GOT3 (cell line): ENCODE results near the gene PRR19.
"Not testable (repeated sequence)": the region's sequence is repeated elsewhere in the genome, so short reads cannot be mapped to it uniquely, and the experiment has no call there.

Experiments used
- DNase-seq: peaks from one replicate; lab custom pipeline; 2025; ENCODE audit warnings: mixed read lengths; lab: John Stamatoyannopoulos, UW

The PRR19 gene

DNA sequence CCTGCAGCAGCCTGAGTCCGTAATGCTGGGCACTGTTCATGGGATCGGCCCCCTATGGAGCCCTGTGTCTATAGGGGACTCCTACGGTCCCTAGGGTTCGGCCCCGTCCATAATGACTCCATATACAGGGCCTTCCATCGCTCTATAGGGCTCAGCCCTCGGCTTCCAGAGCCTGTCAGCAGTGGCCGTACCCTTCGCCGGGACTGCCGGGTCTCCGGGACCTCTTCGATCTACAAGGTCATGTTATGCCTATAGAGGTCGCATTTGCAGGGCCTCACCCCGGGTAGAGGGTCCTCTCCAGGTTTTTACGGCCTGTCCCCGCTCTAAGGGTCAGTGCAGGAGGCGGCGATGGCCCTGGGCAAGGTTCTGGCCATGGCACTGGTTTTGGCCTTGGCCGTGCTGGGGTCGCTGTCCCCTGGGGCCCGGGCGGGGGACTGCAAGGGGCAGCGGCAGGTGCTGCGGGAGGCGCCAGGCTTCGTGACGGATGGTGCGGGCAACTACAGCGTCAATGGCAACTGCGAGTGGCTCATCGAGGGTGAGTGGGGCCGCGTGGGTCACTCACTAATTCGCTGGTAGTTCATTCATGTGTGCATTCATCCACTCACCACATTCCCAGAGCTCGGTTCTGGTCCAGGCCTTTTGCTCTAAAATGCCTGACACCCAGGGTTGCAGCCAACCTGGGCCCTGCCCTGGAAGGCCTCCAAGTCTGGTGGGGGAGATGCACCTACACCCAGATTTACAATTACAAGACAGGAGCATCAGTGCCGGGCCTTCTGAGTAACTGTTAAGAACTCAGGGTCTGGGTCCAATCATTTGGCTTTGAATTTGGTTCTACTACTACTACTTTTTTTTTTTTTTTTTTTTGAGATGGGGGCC, 24.2 kb downstream of the PRR19 start:
- no peak for DNase-seq

DNA sequence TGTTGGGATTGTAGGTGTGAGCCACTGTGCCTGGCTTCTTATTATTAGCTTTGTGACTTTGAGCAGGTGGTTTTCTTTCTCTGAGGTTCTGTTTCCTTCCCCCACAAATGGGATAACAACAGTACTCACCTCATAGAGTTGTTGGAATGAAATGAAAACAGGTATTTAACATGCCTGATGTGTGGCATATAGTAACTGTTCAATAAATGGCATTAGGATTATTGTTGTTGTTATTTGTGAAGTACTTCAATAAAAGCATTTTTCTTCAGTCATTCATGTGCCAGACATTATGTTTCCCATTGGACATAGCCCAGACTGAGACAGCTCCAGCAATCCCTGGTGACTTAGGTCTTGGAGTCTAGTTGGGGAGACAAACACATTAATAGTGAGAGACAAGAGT, 25.0 kb downstream of the PRR19 start:
- DNase-seq: no peak

DNA sequence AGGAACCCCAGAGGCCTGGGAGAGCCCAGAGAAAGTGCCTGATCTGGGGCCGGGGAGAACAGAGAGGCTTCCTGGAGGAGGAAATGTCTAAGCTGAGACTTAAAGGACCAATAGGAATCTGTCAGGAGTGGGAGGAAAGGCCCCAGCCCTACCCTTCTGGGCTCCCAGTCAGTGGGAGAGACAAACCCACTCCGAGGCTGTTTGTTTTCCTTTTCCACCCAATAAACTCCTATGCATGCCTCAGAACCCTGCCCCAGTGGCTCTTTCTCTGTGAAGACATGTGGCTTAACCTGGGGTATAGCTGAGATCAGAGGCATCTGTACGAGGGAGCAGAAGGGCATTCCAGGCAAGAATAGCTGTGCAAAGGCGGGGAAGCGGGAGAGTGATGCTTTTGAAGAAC, 25.4 kb downstream of the PRR19 start:
- DNase-seq: no peak

DNA sequence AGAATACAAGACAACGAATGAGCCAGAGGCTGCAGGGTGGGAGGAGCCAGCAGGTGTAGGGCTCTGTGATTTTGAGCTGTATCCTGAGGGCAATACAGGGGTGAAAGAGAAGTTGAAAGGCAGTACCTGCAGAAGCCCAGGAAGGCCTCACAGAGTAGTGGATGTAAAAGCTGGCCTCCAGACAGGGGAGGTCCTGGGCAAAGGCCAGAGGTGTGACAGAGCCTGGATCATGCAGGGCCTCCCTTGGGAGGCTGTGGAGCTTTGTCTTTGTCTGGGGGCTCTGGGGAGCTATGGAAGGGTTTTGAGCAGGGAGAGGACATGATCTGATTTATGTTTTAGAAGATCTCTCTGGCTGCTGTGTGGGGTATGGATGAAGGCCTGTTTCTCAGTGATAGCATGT, 26.2 kb downstream of the PRR19 start:
- no peak for DNase-seq

DNA sequence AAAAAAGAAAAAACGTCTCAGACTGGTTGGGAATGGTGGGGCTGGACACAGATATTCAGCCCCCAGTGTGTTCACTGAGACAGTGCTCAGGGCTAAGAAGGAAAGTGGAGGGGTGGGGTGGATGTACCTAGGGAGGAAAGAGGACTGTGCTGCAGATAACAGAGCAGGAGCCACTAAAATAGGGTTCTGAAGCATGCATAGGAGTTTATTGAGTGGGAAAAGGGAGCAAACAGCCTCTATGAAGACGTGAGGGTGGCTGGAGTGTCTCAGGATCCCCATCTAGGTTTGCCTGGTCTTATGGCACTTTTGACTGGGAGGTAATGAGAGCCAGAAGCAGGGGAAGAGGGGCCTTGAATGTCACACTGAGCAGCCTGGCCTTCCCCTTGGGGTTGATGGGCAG, 26.9 kb downstream of the PRR19 start:
- DNase-seq: no peak

DNA sequence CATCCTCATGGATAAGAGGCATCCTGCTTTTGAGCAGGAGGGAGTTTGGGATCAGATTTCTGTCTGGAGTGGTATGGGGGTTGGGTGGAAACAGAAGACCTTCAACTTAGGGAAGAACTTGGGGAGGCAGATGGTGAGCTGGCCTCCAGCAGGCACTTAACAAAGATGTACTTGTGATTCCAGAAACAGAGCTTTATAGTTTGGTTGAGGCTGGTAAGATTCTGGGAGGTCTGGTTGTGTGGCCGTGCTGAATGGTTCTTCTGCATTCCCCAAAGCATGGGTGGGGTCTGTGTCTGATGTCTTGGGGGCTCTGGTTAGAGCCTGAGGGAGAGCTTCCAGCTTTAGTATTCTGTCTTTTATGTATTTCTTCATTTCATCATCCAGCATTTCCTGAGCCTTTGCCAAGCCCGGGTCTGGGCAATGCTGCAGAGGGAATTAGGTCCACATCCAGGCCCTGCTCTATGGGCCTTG, 28.3 kb downstream of the PRR19 start:
- DNase-seq: no peak

DNA sequence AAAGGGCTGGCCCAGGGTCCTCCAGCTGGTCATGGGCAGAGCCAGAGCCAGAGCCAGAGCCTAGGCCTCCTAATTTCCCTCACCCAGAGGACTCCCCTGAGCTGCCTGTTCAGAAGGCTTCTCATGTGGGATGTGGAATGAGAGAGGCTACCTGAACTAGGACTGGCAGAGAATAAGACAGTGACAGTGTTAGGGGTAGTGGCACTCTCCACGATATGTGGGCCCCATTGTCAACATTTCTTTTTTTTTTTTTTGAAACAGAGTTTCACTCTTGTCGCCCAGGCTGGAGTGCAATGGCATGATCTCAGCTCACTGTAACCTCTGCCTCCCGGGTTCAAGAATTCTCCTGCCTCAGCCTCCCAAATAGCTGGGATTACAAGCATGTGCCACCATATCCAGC, 29.4 kb downstream of the PRR19 start:
- not testable (repeated sequence) for DNase-seq

DNA sequence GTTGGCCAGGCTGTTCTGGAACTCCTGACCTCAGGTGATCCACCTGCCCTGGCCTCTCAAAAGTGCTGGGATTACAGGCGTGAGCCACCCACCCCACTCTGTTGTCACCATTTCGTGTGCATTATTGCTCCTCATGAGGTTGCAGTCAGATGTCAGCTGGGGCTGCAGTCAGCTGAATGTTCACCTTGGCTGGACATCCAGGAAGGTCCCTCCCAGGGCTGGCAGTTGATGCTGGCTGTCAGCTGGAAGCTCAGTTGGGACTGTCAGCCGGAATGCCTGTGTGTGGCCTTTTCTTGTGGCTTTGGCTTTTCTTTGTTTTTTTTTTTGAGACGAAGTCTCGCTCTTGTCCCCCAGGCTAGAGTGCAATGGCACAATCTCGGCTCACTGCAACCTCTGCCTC, 30.1 kb downstream of the PRR19 start:
- no peak for DNase-seq

DNA sequence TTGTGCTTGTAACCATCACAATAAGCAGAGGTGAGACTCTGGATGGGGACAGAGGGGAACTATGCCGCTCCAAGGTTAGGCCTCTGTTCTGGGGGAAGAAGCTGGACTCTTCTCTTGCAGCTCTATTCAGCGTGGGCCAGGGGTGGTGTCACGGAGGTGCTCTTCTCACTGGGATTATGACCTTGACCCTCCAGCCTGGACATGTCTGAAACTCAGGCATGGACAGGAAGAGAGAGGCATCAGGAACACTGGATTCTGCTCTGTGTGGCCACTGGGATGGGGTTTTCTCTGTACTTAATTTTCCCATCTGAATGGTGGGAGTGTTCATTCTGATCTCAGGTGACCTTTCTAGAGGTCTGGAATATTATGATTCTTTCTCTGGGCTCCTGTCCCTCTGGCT, 31.1 kb downstream of the PRR19 start:
- DNase-seq: no peak

DNA sequence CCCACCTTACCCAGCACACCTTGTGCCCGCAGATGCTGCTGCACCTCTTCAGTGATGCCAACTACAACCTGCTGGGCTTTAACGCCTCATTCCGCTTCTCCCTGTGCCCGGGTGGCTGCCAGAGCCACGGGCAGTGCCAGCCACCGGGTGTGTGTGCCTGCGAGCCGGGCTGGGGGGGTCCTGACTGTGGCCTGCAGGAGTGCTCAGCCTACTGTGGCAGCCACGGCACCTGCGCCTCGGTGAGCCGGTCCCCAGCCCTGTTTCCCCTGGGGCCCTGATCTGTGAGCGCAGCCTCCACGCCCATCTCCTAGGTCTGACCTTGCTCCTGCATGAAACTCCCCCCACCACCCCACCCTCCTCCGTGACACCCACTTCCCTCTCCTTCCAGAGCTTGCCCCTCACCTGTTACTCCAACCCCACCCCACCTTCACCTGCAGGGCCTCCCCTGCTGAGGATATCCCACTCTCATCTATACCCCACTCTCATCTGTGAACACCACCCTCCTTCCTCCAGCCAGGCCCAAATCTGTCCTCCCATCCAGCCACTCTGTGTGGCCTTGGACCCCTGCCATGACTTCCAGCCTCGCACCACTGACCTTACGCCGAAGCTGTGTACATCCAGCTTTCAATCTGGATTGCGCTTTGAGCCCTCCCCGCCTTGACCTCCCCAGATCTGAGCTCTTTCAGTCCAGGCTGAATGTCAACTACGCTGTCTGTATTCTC, 32.2 kb downstream of the PRR19 start:
- DNase-seq: no peak

DNA sequence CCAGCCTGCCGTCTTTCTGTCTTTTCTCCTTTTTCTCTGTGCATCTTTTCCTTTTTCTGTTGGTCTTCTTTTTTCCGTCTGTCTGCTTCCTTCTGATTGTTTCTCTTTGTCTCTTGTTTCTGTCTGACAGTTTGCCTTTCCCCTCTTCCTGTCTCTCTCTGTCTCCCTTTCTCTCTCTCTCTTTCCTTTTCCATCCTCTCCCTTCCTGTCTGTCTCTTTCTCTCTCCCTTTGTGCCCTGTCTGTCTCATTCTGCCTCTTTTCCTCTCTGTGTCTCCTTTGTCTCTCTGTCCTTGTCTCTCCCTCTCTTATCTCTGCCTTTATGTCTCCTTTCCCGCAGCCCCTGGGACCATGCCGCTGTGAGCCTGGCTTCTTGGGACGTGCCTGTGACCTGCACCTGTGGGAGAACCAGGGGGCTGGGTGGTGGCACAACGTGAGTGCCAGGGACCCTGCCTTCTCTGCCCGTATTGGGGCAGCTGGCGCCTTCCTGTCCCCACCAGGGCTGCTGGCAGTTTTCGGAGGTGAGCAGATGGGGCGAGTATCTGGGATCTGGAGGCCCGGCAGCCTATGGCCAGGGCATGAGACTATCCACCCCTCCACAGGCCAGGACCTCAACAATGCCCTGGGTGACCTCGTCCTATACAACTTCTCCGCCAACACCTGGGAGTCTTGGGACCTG, 32.9 kb downstream of the PRR19 start:
- DNase-seq: no peak

DNA sequence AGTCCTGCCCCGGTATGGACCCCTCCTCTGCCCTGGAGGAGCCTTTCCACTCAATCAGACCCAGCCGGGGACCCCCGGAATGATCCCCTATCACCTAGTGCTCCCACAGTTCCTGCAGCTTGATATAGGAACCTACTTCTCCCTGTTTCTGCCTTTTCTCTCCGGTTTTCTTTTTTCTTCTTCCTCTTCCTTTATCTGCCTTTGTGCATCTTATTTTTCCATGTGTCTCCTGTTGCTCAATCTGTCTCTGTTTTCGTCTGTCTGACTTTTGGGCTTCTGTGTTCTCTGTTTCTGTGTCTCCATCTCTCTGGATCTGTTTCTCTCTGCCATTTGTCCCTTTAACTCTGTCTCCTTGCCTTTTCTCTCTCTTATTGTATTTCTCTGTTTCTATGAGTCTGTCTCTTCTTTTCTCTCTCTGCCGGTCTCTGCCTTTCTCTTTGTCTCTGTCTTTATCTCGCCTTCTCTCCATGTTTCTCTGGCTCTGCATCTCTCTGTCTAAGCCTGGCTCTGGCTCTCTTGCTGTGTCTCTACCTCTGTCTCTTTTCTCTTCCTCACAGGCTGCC, 33.5 kb downstream of the PRR19 start:
- no peak for DNase-seq

DNA sequence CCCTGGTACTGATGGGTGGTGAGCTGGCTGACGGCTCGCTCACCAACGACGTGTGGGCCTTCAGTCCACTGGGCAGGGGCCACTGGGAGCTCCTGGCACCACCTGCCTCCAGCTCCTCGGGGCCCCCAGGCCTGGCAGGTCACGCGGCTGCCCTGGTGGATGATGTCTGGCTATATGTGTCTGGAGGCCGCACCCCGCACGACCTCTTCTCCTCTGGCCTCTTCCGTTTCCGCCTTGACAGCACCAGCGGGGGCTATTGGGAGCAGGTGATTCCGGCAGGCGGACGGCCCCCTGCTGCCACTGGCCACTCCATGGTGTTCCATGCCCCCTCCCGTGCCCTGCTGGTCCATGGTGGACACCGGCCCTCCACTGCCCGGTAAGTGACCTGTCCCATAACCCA, 34.0 kb downstream of the PRR19 start:
- no peak for DNase-seq

DNA sequence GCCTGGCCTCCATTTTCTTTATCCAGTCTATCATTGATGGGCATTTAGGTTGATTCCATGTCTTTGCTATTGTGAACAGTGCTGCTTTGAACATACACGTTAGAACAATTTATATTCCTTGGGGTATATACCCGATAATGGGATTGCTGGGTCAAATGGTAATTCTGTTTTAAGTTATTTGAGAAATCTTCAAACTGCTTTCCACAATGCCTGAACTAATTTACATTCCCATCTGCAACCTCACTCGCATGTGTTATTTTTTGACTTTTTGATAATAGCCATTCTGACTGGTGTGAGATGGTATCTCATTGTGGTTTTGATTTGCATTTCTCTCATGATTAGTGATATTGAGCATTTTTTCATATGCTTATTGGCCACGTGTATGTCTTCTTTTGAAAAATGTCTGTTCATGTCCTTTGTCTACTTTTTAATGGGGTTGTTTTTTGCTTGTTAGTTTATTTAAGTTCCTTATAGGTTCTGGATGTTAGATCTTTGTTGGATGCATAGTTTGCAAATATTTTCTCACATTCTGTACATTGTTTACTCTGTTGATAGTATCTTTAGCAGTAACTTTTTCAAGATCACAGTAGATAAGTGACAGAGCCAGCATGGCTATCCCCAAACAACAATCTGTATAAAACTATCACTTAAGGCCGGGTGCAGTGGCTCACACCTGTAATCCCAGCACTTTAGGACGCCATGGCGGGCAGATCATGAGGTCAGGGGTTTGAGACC, 37.4 kb downstream of the PRR19 start:
- not testable (repeated sequence) for DNase-seq

DNA sequence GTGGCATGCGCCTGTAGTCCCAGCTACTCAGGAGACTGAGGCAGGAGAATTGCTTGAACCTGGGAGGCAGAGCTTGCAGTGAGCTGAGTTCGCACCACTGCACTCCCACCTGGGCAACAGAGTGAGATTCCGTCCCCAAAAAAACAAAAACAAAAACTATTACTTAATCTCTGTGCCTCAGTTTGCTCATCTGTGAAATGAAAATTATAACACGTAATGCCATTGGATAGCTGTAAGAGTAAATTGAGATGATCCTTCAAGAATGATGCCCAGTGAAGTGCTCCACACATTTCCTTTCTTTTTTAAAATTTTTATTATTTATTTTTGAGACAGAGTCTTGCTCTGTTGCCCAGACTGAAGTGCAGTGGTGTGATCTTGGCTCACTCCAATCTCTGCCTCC, 38.0 kb downstream of the PRR19 start:
- DNase-seq: not testable (repeated sequence)

DNA sequence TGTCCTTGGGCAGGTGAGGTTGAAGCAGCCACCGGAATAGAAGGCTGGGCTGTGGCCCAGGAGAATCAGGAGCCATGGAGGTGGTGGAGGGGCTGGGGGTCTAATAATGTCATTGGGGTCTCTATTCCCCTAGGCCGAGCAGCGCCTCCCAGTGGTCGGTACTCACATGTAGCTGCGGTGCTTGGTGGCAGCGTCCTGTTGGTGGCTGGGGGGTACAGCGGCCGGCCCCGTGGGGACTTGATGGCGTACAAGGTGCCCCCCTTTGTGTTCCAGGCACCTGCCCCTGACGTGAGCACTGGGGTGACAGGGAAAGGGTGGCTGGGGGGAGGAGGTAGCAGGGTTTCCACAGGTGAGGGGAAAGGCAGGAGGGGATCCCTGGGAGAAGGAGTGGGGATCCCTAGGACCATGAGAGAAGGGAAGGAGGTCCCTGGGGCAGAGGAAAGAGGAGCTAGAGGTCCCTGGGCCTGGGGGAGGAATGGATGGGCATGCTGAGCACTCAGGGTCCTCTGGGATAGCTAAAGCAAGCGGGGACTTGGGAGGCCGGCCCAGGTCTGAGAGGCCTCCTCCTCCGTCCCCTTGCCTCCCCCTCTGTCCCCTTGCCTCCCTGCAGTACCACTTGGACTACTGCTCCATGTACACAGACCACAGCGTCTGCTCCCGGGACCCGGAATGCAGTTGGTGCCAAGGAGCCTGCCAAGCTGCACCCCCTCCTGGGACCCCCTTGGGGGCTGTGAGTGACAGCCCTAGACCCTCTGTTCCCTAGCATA, 41.6 kb downstream of the PRR19 start:
- no peak for DNase-seq

DNA sequence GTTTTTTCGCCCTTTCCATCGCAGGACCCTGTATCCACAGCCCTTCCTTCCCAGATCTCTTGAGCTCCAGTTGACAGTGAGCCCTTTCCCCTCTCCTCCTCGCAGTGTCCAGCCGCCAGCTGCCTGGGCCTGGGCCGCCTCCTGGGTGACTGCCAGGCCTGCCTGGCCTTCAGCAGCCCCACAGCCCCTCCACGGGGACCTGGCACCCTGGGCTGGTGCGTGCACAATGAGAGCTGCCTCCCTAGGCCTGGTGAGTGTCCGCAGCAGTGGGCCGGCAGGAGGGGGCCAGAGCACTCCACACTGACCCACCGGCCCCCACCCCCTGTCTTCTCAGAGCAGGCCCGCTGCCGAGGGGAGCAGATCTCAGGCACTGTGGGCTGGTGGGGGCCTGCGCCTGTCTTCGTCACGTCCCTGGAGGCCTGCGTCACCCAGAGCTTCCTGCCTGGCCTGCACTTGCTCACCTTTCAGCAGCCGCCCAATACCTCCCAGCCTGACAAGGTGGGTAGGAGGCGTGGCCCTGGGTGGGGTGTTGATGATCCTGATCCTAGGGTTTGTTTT, 42.5 kb downstream of the PRR19 start:
- no peak for DNase-seq

DNA sequence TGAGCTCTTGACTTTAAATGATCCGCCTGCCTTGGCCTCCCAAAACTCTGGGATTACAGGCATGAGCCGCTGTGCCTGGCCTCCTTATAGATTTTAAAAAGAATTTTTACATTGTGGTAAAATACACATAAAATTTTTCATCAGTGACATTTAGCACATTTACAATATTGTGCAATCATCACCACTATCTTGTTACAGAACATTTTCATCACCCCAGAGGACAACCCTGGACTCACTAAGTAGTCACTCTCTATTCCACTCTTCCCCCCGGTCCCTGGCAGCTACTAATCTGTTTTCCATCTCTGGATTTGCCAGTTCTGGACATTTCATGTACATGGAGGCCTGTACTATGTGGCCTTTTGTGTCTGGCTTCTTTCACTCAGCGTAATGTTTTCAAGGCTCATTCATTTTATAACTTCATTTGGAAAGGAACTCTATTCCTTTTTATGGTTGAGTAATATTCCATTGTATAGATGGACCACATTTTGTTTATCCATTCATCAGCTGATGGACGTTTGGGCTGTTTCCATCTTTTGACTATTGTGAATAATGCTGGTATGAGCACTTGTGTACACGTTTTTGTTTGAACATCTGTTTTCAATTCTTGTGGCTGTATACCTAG, 43.4 kb downstream of the PRR19 start:
- no peak for DNase-seq

DNA sequence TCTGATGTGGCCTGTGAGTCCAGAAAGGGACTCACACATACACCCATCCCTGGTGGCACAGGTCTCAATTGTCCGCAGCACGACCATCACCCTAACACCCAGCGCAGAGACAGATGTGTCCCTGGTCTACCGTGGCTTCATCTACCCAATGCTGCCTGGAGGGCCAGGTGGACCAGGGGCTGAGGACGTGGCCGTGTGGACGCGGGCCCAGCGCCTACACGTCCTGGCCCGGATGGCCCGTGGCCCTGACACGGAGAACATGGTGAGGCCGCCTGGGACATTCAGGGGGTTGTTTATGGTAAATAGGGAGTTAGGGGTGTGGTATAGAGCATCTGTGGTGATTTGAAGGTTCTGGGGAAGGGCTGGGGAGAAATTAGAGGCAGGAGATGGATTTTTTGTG, 46.3 kb downstream of the PRR19 start:
- no peak for DNase-seq
